SK-N-MC (cell line): Measurements from ENCODE around the gene PFKFB3.

Experiments
- EZH2 ChIP-seq: fragments of 200-600 bp; sonication (generic); IDR thresholded peaks from one replicate; pipeline ENCODE4 v1.6.1; 2017; ENCODE audit warnings: antibody characterized with exemption
- FOXP2 ChIP-seq: optimal IDR thresholded peaks from 2 replicates; pipeline ENCODE3; 2011; ENCODE audit warnings: mild to moderate bottlenecking, moderate library complexity; ENCODE audit not compliant: insufficient read depth; ENCODE audit errors: extremely low read length, control extremely low read depth
- POLR2AphosphoS5 ChIP-seq: IDR thresholded peaks from 2 replicates; pipeline ENCODE4 v1.6.1; 2012; ENCODE audit warnings: mild to moderate bottlenecking, low read depth, low read length, borderline replicate concordance

GRCh38 chr10:6174201-6174874, 28.4 kb upstream of the PFKFB3 start:
- TF ChIP-seq POLR2AphosphoS5 (no peak), EZH2 (no peak), FOXP2 (no peak)
